GM21526 (cell line): ENCODE results near the gene INKA2.

Source experiments
- ATAC-seq: cut with Tn5 transposase; IDR thresholded peaks from one replicate; pipeline ENCODE4 v1.9.1; 2021; ENCODE audit warnings: moderate library complexity; ENCODE audit not compliant: unreplicated experiment, low FRiP score

INKA2 gene

DNA sequence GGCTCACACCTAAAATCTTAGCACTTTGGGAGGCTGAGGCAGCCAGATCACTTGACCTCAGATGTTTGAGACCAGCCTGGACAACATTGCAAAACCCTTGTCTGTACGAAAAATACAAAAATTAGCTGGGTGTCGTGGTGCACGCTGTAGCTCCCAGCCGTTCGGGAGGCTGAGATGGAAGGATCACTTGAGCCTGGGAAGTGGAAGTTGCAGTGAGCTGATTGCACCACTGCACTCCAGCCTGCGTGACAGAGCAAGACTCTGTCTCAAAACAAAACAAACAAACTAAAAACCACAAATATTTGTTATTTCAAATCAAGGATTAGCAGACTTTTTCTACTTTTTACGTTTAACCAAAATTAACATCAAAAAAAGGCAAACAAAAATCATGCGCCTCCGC lies 31.3 kb downstream of the INKA2 start:
- ATAC-seq = no peak

DNA sequence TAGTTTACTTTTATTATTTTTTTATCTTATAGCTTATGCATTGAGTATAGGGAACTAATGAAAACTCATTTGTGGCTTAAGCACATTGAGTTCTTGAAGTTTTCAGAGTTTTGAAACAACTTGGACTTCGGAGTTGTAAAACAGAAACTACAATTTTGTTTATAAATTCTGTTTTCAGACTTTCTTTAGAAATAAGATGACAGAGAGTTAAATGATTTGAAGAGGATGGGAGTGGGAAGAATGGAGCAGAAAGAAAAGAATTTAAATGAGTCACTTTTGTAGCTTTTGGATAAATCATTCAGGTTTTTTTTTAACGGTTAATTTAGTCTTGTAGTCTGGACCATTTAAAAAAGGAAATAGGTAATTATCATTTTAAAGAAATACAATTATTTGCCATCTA lies 32.3 kb downstream of the INKA2 start:
- ATAC-seq = no peak

DNA sequence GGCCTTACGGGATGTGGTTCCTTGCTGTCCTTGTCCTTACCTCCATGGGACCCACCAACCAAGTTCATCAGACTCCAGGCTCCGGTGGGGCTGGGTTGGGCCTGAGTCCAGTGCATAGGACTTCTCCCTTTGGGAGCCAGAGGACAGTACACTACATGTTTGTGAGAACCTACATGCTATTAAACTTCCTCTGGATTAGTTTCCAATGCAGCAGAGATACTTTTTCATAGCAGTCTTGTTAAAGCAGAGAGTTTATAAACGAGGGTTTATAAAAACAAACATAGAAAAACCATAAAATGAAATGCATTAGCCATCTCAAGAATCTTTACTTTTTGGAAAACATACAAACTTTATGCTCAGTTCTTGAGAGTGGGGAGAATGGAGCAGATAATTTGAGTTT lies 33.4 kb downstream of the INKA2 start:
- ATAC-seq = no peak

DNA sequence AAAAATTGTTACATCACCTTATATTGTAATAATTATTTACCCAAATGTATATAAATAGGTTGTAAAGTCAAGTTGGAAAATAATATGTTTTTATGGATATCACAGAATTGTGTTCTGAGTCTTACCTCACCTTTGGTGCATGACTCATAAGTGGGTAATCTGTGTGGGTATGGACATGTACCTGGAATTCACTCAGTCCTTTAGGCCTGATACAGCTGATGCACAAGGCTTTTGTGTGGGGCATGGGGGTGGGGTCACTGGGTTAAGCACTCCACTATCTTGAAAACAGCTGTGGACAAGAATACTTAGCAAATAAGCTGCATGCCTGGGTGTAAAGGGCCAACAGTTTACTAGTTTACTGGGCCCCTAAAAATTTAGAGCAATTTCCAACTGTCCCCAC lies 34.4 kb downstream of the INKA2 start:
- ATAC-seq = no peak

DNA sequence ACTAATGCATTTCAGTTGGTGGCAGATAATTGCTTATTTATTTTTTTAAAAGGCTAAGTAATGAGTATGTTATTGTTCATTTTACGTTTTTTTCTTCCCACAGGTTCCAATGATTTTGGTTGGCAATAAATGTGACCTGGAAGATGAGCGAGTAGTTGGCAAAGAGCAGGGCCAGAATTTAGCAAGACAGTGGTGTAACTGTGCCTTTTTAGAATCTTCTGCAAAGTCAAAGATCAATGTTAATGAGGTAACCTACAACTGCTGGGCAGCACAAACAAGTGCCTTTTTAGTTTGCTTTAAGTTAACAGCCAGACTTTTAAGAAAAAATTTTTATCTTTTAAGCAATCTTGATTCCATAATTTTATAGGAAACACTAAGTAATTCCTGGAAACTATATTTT lies 35.0 kb downstream of the INKA2 start:
- no peak for ATAC-seq

DNA sequence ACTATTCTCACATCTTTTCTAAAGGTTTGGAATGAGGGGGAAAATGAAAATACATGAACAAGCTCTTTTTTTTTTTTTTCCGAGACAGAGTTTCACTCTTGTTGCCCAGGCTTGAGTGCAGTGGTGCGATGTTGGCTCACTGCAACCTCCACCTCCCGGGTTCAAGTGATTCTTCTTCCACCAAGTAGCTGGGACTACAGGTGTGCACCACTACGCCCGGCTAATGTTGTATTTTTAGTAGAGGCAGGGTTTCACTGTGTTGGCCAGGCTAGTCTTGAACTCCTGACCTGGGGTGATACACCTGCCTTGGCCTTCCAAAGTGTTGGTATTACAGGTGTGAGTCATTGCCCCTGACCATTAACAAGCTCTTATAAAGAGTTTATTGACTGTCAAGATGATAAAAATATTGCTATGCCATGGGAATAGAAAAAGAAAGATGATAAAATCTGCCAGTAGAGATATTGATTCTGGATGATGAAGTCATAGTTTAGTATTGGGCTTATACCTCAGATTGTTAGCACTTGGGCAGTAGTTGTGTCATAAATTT lies 36.6 kb downstream of the INKA2 start:
- no peak for ATAC-seq

DNA sequence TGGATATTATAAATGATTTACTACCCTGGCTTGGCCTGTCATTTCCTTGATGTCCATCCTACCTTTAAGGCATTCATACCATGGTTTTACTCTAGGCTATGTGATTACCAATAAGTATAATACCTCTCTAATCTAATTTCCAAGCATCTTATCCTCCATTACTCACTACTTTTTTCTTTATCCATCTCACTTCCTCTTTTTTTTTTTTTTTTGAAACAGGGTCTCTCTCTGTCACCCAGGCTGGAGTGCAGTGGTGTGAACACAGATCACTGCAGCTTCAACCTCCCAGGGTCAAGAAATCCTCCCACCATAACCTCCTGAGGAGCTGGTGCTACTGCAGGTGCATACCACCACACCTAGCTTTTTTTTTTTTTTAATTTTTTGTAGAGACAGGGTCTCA lies 39.9 kb downstream of the INKA2 start:
- no peak for ATAC-seq

DNA sequence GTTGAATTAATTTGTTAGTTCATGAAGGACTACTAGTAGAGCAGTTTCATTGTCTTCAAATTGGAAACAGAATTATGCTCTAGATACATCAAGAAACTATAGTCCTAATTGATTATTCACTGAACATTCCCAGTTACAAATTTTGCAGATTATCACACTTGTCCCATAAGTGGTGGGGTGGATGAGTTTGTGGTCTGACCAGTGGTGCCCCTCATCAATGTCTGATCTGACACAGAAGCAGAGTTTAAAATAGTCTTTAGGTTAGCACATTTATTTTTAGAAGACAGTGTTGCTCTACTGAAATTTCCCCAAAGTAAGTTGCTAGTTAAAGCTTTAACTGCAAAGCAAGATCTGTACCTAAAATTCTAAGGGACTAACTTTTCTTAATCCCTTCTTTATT lies 42.9 kb downstream of the INKA2 start:
- no peak for ATAC-seq

DNA sequence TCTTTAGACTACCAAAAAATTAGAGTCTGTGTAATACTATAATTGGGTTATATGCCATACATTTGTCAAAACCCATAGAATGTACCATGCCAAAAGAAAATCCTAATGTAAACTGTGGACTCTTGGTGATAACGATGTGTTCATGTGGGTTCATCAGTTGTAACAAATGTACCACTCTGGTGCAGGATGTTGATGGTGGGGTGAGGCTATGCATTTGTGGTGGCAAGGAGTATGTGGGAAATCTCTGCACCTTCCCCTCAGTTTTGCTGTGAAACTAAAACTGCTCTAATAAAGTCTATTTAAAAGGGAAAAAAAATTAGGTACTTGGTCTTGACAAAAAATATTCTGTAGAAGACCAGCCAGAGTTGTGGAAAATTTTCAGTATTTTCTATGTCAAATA lies 43.4 kb downstream of the INKA2 start:
- ATAC-seq = no peak

DNA sequence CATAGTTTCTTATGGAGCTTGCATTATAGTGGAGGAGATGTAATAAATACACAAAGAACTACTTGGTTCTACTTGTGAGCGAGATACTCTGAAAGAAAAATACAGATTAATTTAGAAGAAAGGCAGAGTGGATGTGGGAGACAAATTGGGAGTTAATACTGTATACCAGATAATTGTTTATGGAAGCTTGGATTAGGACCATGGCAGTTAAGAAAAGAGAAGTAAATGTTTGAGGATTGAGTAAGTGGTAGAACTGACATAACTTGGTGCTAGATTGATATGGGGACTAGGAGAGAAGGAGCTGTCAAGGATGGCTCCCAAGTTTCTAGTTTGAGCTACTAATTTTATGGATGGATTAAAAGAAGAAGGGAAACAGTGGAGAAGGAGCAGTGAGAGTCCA lies 47.3 kb downstream of the INKA2 start:
- ATAC-seq = no peak

DNA sequence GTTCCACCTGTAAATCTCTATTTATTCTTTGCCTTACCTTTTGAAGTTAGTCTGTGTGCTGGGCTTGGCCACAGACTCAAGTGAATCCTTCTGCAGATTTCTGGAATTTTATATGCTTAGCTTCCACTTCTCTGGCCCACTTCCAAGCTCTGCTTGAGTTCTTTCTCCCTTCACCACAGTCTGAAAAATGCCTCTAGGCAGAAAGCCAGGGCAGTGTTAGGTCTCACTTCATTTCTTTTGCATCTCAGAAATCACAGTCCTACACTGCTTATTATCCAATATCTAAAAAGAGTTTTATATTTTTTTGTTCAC lies 48.9 kb downstream of the INKA2 start:
- no peak for ATAC-seq
